GM18519 (cell line): ENCODE results near the gene MACC1.

Experiments used
- ATAC-seq: cut with Tn5 transposase; IDR thresholded peaks from one replicate; pipeline ENCODE4 v1.9.1; 2021; ENCODE audit warnings: mild to moderate bottlenecking, moderate library complexity; ENCODE audit not compliant: unreplicated experiment, low FRiP score

Gene MACC1

DNA sequence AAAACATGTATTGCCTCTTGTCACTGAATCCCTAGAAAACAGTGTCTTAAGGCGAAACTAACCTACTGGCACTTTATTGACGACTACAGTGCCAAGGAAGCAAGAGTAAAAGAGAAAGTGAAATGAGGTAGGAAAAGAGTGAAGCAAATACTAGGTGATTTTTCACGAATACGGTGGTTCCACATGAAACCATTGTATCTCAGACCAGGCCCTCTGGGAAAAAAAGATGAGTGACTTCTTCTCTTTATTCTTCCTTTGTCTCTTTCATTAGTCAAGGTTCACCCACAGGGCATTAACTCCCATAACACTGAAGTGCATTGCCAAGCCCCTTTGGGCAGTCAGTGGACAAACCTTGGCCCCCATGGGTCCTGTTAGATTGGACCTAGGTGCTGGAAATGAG is 16.2 kb upstream of the MACC1 start:
- peak; percentile 31 for ATAC-seq

DNA sequence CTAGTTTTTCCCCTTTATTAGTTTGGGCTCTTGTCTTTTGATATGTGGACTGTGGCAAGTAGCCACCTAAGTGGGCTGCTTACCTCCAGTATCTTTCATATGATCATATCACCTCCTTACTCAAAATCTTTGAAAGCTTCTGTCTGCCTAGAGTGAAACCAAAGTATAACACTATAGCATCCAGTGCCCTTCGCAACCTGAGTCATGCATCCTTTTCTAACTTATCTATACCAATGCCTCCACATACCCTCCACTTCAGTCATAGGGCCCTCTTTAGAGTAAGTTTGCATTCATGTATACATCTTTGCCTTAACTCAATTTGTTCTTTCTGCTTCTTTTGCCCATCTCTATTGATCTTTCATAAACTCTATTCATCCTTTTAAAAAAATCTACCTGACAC is 15.7 kb upstream of the MACC1 start:
- no peak for ATAC-seq

DNA sequence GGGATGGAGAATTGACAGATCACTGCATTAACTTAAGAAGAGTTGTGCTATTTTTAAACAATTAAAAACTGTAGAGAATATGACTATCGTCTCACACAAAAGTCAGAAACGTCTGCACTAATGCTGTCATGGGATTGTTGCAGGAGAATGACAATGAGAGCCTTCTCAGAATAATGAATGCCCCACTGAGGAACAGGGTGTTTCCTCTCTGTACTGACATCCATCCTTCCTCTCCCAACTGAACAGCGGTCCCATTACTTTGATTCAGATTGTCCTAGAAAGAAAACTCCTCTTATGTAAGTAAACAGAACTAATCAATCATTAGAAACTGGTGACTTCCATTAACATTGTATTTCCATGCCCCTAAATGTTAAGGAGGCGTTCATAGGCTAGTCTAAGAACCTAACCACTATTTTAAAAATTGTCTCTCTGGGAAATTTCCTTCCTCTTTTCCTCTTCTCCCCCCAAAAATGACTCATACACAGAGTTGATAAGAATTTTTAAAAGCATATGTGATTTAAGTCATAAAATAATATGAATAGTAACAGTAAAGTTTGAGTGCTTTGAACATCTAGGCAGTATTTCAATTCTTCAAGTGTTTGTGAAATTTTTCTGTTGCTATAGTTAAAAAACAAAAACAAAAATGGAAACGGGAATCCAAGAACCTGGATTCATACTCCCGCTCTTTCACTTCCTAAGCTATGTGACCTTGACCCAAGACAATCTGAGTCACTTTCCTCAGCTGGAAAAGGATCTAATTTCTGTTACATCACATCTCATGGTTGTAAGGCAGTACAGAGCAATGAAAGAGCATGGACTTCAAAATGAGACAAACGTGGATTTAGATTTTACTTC is 12.7 kb upstream of the MACC1 start:
- ATAC-seq = no peak

DNA sequence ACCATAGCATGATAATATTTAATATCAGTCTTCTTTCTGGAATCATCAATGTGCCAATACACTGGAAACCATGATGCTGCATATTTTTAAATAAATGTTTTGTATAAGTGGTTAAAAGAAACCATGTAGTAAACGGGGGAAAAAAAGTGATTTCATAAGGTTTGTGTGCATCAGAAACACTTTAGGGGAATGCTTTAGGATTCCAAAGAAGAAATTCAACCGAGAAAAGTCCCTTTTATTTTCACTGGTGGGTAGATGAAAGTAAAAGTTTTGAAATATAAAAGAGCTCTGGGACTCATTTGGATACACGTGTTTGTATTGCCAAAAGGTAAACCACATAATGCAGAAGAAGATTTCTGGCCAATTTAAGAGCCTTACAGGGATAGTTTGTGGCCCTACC is 11.9 kb upstream of the MACC1 start:
- ATAC-seq = no peak

DNA sequence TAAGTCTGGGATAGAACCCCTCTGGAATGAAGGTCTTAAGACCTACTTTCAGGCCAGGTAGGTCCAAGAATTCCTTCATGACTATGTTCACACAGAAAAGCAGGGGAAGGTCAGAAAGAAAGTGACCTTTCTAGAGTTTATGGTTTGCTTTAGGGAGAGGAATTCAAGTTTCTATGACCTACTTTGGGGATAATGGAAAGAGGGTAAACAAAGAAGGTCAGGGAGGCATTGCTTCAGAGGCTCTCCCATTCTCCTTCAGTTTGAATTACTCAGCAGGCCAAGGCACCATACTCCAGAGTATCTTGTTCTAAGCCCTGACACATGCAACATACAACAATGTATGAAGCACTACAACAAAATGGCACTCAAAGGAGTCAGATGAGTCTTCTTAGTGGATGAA is 11.5 kb upstream of the MACC1 start:
- ATAC-seq = no peak

GRCh38 chr7:20227291-20227795 is 10.2 kb upstream of the MACC1 start:
- no peak for ATAC-seq

DNA sequence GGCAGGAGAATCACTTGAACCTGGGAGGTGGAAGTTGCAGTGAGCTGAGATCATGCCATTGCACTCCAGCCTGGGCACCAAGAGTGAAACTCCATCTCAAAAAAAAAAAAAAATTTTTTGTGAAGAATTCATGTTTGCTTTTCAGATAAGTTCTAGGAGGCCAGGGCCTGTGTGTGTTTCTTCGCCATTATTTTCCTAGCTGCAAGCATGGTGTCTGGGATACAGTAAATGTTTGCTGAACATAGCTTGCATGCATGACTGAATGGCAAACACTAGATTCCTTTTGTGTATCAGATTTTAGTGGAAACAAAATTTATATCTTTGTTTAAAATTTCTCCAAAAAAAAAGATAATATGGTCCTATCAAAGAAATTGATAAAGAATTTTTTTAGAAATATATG is 9.7 kb upstream of the MACC1 start:
- ATAC-seq = no peak

DNA sequence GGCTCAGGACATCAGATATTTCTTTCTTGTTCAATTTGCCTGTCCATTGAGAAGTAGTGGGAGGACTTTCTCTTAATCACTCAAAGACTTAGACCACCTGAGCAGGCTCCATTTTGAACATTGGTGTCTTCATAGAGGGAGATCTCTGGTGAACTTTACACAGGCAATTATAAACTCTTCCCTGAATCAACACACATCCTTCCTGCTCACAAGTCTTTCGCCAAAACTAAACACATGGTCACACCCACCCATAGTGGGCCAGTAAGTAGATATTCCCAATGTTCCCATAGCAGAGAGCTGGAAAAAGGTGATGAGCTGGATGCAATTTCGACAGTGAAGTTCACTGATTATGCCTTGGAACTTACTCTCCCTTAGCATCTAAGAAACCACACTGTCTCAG is 8.2 kb upstream of the MACC1 start:
- ATAC-seq = no peak

- ATAC-seq = no peak
Measured at GRCh38 chr7:20224025-20224424, 6.8 kb upstream of the MACC1 start.

DNA sequence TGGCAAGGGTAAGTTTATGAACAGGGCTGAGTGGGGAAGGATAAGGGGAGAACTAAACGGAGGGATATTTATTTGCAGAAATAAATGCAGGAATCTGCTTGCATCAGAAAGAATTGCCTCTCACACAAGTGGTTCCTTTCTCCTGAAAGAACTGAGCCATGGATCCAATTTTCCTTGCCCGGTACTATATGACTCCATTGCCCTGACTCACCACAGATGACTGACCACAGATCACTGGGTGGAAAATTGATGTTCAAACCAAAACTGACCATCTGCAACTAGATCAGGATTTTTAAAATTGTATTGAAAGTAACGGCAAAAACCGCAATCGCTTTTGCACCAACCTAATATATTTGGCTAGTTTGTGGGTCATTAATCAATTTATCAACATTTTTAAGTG is 6.2 kb upstream of the MACC1 start:
- ATAC-seq = no peak

DNA sequence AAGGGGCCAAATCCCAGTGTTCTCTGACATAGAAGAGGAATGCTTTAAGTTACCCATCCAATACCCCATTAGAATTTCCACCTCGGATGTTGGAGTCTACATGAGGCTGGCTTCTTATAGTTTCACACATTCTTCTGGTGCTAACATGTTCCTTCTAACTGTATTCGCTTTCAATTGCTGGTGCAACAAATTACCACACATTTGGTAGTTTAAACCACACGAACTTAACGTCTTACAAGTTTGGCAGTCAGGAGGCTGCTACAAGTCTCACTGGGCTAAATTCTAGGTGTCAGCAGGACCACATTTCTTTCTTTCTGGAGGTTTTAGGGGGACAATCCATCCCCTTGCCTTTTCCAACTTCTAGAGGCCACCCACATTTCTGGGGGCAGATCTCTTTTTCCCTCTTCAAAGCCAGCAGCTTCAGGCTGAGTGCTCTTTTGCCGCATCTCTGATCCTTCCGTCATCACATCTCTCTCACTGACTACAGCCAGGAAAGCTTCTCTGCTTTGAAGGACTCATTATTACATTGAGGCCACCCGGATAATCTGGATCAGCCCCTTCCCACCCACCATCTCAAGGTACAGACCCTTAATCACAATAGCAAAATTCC is 5.1 kb upstream of the MACC1 start:
- ATAC-seq = no peak

- ATAC-seq = no peak
Measured at GRCh38 chr7:20220921-20221547, 3.9 kb upstream of the MACC1 start.

GRCh38 chr7:20220293-20220761 is 3.1 kb upstream of the MACC1 start:
- peak; percentile 0 for ATAC-seq

DNA sequence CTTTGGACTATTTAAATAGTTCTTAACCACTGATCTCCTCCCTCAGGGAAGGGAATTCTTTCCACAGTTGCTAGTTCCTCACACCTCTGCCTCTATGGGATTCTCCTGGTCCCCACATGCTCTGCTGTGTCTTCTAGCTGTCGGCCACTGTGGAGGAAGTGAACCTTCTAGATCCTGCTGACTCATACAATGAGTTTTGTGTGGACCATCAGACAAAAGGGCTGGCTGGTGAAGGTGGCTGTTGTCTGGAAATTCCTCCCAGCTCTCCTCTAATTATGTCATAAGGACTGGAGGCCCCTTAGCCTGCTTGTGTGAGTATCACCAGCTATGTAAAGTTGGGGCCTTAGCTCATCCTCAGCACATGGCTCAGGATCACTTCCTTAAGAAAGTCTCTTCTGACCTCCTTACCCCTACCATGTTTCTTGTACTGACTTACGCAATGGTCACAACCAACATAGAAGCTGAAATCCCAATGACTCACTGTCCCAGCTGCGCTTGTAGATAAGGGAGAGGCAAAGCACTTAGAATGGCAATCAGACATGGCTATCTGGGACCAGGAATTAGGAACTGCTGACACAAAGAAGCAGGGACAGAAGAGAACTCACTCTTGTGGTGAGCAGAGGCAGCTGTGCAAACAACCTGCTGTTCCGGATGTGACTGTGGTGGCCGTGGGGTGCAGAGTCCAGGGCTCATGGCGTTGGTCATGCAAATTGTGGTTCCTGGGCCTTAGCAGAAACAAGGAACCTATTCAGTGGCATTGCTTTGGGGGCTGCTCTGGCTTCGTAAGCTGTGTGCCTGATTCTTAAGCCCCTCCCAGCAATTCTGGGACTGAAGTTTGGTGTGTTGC is 2.5 kb upstream of the MACC1 start:
- ATAC-seq = peak; percentile 63

- no peak for ATAC-seq
Measured at GRCh38 chr7:20219062-20219445, 1.9 kb upstream of the MACC1 start.

GRCh38 chr7:20218279-20218678 is 1.1 kb upstream of the MACC1 start:
- no peak for ATAC-seq

- ATAC-seq = no peak
Measured at GRCh38 chr7:20216406-20217036, 663 bp downstream of the MACC1 start.

GRCh38 chr7:20214921-20215669 is 2.1 kb downstream of the MACC1 start:
- ATAC-seq = no peak

DNA sequence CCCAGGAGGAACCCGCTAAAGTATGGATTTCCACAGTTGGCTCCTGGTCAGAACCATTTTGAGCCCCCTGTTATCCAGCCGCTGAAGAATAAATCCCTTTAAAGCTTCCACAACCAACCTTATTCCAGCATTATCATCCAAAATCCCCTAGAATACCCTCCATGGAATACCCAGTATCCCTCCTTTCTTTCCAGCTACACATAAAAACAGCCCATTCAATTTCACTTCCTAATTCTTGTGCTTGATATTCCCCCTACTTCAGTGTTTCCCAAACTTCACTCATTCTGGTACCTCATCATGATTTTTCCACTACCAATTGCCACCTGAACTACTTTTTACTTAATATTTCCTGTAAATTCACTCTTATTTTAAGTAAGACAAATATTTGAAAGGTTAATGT is 3.1 kb downstream of the MACC1 start:
- no peak for ATAC-seq
